ENCODE data around the gene PLCL1.

The PLCL1 gene

GRCh38 chr2:198116756-198117155 lies 312.4 kb downstream of the PLCL1 start:
- Histone ChIP-seq H3K36me3 (replicated peaks) (no peaks in the 10 kb centered on the region), H3K4me3 (ENCODE audit: low read depth, low read length) (no peak overlapping the region), H3K27ac (no peak overlapping the region), H3K27me3 (replicated peaks) (no peaks in the 10 kb centered on the region)
- TF ChIP-seq CTCF (IDR thresholded peaks at IDR 0.05; ENCODE audit: low read depth, low read length, missing control alignments) = no peak
- in situ Hi-C loops (cut with HindIII; ENCODE audit: low pct_ligation_motif_present, low sequenced_read_pairs) = no loop called here
- peak; percentile 7 for DNase-seq

- H3K4me3 ChIP-seq (ENCODE audit: low read depth, low read length) = no peak overlapping the region
- no peaks in the 10 kb centered on the region for H3K27me3 ChIP-seq (replicated peaks)
- H3K27ac ChIP-seq = no peak overlapping the region
- DNase-seq = no peak
- no peaks in the 10 kb centered on the region for H3K36me3 ChIP-seq (replicated peaks)
- in situ Hi-C loops (cut with HindIII; ENCODE audit: low pct_ligation_motif_present, low sequenced_read_pairs) = no loop called here
- no peak for TF ChIP-seq CTCF (IDR thresholded peaks at IDR 0.05; ENCODE audit: low read depth, low read length, missing control alignments)
Measured at GRCh38 chr2:198117406-198118041, 313.1 kb downstream of the PLCL1 start.

GRCh38 chr2:198127627-198128026 lies 323.2 kb downstream of the PLCL1 start:
- Histone ChIP-seq H3K27me3 (replicated peaks) (no peaks in the 10 kb centered on the region), H3K4me3 (ENCODE audit: low read depth, low read length) (no peak overlapping the region), H3K36me3 (replicated peaks) (no peaks in the 10 kb centered on the region), H3K27ac (no peak overlapping the region)
- DNase-seq = peak; percentile 28
- in situ Hi-C loops (cut with HindIII; ENCODE audit: low pct_ligation_motif_present, low sequenced_read_pairs) = no loop called here
- TF ChIP-seq CTCF (IDR thresholded peaks at IDR 0.05; ENCODE audit: low read depth, low read length, missing control alignments) = peak; percentile 78

- Histone ChIP-seq H3K4me3 (ENCODE audit: low read depth, low read length) (no peak overlapping the region), H3K36me3 (replicated peaks) (no peaks in the 10 kb centered on the region), H3K27ac (no peak overlapping the region), H3K27me3 (replicated peaks) (no peaks in the 10 kb centered on the region)
- no peak for DNase-seq
- in situ Hi-C loops (cut with HindIII; ENCODE audit: low pct_ligation_motif_present, low sequenced_read_pairs) = no loop called here
- TF ChIP-seq CTCF (IDR thresholded peaks at IDR 0.05; ENCODE audit: low read depth, low read length, missing control alignments) = no peak
Measured at GRCh38 chr2:198129609-198130008, 325.2 kb downstream of the PLCL1 start.

GRCh38 chr2:198134293-198134955 lies 330.0 kb downstream of the PLCL1 start:
- no peak for TF ChIP-seq CTCF (IDR thresholded peaks at IDR 0.05; ENCODE audit: low read depth, low read length, missing control alignments)
- no peaks in the 10 kb centered on the region for H3K27me3 ChIP-seq (replicated peaks)
- no peak for DNase-seq
- no peaks in the 10 kb centered on the region for H3K36me3 ChIP-seq (replicated peaks)
- in situ Hi-C loops (cut with HindIII; ENCODE audit: low pct_ligation_motif_present, low sequenced_read_pairs) = no loop called here
- H3K27ac ChIP-seq = no peak overlapping the region
- no peak overlapping the region for H3K4me3 ChIP-seq (ENCODE audit: low read depth, low read length)
